Stimulated activated CD8-positive, alpha-beta memory T cell treated with anti-CD3 and anti-CD28 coated beads, Interleukin-4, amount 100 ng/mL, for 24 hours (primary cell): ENCODE results near the gene RAP1B.
A peak's percentile ranks its signal among the peaks of the same experiment; 100 is the strongest.
"Not testable (repeated sequence)": the region's sequence is repeated elsewhere in the genome, so short reads cannot be mapped to it uniquely, and the experiment has no call there.

Experiments
- DNase-seq: peaks from one replicate; pipeline ENCODE4 v3.0.0-alpha.2; 2020; ENCODE audit warnings: low read depth

The RAP1B gene

DNA sequence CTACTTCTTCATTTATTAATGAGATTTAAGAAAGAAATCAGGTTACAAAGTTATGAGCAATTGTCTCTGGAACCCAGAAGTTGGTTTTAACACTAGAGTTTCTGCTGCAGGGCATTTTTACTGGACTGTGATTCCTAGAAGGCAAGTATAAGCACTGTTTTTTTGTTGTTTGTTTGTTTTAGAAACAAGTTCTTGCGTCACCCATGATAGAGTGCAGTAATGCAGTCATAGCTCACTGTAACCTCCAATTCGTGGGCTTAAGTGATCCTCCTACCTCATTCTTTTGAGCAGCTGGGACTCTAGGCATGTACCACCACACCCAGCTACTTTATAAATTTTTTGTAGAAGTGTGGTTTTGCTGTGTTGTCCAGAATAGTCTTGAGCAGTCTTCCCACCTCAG, 25.6 kb downstream of the RAP1B start:
- no peak for DNase-seq

DNA sequence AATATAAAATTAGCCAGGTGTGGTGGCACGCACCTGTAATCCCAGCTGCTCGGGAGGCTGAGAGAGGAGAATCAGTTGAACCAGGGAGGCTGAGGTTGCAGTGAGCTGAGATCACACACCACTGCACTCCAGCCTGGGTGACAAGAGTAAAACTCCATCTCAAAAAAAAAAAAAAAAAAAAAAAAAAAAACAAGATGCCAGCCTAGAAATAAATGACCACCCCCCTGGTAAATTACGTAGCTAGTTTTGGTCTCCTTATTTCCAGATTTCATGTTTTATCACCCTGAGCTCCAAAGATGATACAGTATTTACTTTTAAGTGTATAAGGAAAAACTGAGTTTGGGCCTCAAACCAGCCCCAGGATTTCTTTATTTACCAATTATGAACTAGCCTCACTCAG, 26.7 kb downstream of the RAP1B start:
- DNase-seq, result not testable (repeated sequence)

DNA sequence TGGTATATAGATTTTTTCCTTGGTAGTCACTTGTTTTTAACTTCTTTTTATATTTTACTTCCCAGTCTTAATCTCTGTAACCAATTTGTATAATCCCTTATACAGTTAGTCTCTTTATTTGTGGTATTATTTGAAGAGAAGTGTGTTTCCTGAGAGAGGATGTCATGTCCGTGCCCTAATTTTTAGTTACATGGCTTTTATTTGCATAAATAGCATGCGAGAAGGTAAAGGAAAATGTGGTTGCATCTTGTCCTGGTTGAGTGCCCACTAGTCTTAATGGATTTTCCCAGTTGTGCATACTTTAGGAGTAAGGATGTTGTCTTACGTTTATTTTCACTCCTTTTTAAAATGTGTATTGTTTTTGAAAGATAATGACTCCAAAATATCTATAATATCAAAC, 27.5 kb downstream of the RAP1B start:
- DNase-seq, result no peak

DNA sequence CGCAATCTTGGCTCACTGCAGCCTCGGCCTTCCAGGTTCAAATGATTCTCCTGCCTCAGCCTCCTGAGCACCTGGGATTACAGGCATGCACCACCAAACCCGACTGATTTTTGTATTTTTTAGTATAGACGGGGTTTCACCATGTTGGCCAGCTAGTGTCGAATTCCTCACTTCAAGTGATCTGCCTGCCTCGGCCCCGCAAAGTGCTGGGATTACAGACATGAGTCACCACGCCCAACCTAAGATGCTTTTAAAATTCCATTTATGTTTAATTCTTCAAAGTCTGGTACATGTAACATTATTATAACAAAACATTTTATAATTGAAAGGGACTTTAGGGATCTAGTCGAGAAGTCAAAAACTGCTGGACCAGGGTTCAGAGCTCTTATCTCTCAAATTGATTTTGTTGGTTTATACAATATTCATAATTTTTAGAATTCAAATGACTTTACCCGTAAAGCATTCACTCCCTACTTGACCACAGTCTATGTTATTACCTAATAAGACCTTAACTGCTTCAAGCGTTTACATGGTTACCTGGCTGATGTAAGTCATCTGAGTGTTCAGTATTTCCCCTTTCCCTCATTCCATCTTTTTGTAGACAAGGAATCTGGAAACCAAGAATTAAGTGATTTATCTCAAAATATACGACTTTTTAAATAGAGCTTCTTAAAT, 28.2 kb downstream of the RAP1B start:
- no peak for DNase-seq

DNA sequence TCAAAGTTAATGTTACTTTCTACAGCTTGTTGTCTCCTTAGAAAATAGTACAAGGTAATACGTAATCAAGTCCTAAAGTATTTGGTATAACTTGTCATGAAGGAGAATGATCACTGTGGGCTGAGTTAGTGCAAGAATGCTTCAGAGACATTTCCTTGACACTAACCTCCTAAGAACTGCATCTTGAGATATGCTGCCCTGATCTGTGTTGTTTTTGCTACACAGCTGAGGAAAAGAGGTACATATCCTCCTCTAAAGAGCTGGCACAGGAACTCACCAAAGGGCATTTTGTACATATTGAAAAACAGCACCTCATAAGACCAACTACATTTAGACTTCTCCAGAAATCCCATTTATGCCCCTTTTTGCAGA, 28.7 kb downstream of the RAP1B start:
- DNase-seq, result no peak

DNA sequence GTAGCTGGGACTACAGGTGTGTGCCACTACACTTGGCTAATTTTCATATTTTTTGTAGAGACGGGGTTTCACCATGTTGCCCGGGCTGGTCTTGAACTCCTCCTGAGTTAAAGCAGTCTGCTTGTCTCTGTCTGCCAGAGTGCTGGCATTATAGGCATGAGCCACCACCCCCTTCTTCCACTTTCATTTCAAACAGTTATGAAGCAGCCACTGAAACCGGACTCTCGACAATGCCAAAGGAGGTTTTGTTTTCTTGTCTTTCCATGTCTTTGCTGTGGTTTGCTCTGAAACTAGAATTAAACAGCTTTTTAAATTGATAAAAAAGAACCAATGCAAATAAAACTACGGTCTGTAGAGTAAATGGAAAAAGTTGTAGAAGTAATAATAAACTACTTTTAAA, 30.4 kb downstream of the RAP1B start:
- DNase-seq, result peak; percentile 21

DNA sequence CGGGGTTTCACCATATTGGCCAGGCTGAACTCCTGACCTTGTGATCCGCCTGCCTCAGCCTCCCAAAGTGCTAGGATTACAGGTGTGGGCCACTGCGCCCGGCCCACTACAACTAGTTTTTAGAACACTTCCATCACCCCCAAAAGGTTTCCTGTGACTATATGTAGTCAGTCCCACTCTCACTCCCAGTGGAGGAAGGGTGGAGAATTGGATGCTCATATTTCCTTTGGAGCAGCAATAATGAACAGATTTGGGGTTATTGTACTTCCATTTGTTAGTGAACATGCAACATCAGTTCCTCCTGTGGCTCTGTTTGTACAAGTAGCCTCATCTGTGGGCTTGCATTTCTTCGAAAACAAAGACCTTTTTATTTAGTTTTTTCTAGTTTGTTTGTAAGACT, 35.8 kb downstream of the RAP1B start:
- DNase-seq, result no peak

DNA sequence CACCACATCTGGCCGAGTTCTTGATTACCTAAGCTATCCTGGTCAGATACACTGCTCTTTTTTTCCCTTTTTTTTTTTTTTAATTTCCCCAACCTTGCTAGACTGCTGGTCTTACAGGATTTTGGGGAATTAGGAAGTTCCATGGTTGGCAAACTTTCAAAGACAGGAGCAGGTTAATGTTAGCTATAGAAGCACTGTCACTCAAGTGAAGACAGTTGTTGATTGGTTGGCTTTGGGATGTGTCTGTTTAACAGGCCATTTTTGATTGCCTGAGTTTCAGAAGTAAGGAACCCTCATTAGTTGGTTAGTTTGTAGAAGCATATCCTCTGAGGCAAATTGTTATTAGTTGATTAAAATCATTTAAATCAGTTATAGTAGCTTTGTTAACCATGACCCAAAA, 36.8 kb downstream of the RAP1B start:
- DNase-seq, result no peak

DNA sequence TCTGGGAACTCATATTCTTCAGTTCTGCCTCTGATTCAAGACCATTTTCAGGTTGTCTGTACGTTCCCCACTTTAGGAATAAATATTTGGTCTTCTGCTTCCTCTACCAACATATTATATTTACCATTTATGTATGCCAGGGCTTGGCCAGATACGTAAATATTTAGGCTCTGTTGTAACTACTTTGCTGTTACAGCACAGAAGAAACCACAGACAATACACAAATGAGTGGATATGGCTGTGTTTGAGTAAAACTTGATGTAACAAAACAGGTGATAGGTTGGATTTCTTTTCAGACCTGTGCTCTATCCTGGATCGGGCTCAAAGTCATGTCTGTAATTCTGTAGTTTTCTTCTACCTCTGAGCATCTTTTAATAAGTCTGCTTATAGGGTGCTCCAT, 37.5 kb downstream of the RAP1B start:
- DNase-seq, result no peak

DNA sequence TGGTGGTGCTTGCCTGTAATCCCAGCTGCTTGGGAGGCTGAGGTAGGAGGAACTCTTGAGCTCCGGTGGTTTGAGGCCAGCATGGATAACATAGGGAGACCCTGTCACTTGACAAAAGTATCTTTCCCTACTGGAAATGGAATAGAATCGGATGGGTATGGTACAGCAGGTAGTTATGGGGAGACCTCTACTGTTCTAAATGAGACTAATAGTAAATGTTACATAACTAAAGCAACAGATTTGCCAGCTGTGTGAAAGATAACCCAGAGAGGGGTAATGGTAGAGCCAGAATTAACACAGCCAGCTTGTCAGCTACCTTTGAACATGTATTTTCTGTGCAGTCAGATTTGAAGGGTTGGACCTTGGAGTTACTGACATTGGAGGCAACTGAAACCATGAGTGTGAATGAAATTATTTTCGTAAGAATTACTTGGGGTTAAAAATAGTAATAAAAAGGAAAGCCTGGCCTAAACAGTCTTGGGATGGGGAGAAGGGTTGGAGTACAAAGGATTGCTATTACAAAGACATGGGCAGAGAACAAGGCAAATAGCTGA, 54.4 kb downstream of the RAP1B start:
- no peak for DNase-seq

DNA sequence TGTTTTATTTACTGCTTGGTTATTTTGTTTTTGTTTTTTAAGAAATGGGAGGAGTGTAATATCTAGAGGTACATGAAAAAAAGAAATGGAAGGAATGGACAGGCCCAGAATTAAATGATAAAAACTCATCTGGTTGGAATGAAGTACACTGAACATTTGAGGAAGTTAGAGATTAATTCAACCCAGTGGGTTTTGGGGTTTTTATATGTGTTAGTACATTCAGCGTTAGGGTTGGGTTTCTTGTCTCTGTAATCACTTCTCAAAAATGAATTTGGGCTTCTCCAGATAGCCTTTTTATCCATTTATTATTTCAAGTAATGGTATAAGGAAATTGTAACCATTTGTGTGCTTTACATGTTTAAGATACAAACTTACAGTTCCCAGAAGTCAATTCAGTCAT, 56.6 kb downstream of the RAP1B start:
- DNase-seq, result no peak

DNA sequence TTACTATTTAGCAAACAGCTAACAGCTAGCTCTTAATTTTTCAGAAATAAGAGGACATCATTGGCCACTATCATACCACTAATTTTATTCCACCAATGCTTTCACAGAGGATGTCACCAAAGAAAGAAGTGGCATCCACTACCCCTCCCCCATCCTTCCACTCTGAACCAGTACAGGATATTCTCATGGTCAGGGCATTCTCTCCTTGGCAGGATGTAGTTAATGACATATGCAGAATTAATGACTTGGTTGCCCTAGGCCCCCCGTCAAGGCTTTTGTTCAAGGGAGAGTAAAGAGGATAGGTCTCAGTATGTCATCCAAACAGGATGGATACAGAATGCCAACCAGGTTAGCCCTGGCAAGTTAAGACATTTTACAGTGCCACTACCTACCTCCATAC, 57.2 kb downstream of the RAP1B start:
- DNase-seq, result no peak

DNA sequence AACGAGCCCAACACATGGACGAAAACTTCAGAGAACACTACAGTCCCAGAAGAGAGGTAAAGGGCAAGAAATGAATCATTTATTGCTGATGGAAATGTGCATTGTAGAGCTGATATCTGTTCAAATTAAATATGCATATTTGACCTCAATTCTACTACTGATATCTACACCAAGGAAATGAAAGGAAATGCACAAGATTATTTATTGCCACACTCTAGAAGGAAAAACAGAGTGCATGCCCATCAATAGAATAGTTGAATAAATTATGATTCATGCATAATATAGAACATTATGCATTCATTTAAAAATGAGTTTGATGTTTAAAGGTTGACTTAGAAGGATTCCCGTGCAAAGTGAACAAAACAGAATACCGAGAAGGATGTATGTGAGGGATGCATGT, 60.5 kb downstream of the RAP1B start:
- DNase-seq, result no peak

DNA sequence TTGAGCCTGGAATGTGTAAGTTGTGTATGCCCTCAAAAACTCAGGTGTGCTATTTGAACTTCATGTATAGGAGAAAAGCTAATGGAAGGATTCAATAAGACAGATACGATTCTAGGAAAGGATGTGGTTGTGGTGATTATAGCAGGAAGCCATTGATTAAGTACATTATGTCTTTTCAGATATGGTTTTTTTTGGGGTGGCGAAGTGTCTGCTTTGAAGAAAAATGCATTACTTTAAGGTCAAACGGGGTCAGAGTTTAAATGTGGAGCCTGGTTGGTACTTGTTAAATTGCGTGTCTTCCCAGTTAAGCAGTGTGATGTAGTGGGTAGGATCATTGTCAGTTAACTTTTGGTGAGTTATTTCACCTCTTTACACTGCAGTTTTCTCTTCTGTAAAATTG, 63.1 kb downstream of the RAP1B start:
- no peak for DNase-seq

DNA sequence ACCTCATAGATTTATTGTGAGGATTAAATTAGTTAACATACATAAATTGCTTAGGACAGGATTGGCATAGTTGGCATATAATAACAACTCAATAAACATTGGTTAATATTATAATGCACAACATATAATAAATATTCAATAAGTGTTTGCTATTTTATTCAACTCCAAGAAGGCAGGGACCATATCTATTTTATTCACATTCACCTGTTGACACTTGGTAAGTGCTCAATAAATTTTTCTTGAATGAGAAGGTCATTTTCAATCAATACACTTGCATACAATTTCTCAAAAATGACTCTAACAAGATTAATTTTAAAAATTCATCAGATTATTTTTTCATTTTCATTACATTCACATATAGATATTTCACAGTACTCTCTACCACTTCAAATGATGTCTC, 63.7 kb downstream of the RAP1B start:
- DNase-seq, result no peak

DNA sequence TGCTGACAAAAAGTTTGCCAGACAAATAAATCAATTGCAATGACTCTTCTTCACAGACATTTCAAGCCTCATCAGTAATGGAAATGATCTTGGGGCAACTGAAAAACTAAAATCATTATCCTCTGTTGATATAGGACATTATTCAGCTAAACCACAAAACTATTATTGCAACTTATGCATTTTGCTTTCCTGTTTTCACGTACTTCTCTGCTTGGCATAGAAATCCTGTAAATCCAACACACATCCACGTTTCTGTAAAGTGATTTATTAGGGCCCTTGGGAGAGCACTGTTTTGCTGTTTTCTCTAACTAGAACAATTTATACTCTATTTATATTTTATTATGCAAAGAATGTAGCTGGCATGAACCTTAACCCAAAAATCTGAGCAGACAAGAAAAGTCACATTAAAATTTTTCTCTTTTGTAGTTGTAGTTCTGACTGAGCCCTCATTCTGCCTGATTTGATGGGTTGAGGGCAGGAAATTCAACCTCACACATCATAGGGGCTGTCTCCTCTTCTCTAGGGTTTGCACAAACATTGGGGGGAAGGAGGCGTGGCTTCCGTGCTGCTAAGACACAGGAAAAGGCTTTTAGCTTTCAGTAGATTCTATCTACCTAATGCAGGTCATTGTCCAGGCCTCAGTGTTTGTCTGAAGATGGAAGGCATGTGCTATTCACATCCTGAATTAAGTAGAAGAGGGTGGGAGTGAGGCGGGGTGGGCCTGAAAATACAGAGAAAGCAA, 64.6 kb downstream of the RAP1B start:
- peak; percentile 37 for DNase-seq

DNA sequence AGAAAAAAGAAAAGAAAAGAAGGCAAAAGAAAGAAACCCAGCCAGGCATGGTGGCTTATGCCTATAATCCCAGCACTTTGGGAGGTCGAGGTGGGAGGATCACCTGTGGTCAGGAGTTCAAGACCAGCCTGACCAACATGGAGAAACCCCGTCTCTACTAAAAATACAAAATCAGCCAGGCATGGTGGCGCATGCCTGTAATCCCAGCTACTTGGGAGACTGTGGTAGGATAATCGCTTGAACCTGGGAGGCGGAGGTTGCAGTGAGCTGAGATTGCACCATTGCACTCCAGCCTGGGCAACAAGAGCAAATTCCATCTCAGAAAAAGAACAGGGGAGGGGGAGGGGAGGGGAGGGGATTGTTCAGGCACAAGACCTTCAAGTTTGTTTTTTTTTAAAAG, 66.2 kb downstream of the RAP1B start:
- DNase-seq, result not testable (repeated sequence)

DNA sequence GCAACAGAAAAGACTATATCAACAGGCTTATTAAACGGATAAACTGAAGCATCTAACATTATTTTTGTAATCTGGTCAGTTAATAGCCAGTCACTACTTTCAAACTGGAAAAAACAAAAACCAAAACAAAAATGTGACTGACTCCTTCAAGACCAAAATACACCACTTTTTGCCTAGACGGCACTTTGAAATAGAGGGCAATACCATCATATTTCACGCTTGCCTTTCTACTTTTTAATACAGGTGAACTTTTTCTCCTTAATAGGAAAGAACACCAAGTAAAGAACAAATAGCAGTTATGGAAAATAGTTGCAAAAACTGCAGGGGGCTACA, 75.5 kb downstream of the RAP1B start:
- no peak for DNase-seq

DNA sequence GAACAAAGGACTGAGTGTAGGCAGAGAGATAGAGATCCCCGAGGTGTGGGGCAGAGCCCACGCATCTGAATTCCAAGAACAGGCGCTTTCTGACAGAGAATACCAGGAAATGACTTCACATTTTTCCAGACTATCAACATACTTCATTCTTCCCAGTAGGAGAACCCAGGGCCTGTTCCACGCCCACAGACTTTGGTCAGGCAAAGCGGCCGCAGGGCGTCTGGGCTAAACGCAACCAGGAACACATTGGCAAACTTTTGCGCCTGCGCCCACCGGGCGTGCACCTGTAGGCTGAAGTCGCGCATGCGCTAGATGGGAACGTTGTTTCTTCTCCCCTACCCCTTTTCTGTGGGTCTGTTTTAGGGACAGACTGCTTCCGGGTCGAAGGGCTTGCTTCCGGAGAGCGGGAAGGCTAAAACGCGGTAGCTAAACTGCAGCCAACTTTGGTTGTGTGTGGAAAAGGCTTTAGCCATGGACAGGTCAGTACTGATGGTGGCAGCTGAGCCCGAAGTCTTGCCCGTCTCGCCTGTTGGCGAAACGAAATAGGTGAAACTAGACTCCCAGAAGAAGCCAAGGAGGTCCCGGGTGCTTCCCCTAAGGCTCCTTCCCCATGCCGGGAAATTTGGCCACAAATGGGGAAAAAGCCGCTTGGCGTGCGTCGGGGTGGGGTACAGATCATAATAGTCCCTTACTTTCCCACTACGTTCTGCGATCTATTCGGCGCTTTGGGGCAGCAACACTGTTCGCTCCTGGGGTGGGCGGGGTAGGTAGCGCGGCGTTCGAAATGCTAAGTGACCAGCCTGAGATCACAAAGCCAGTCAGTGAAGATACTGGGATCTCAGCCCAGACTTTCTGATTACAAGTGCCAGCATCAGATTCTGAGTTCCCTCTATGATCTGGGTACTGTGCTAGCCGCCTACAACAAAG, 76.2 kb downstream of the RAP1B start, which contains the start of gene NUP107:
Gene NUP107, plus strand, starts transcription at position 384 of the 927 bp plus-strand sequence. Its CDS starts 88 bp downstream, at position 472.
- peak; percentile 96 for DNase-seq

DNA sequence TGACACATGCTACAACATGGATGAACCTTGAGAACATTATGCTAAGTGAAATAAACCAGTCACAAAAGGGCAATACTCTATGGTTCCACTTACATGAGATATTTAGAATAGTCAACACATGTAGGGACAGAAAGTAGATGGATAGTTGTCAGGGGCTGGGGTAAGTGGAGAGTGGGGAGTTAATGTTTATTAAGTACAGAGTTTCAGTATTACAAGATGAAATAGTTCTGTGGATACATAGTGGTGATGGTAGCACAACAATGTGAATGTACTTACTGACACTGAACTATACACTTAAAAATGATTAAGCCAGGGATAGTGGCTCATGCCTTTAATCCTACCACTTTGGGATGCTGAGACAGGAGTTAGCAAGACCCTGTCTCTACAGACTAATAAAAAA, 84.8 kb downstream of the RAP1B start:
- DNase-seq, result no peak

DNA sequence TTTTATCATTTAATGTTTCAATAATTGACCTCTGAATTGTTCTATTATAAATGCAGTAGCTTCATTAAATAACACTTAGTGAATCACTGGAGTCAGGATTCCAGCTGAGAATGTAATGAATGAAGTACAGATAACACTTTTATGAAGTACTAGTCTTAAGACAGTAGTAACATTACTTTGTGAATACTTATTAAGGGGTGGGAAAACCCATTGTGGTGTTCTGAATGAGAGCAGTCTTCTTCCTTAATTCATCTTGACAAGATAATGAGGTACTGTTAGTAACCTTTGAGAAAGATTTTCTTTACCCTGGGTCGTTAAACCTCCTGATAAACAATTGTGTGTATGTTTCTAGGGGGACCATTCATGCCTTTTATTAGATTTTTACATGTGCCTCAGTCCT, 88.8 kb downstream of the RAP1B start:
- DNase-seq, result no peak
